Tibial nerve (tissue), 4 donors: ENCODE data around the gene PRKAR1B.

Experiments
- EP300 ChIP-seq, 2 donors: sonication (generic); formaldehyde crosslinking; IDR thresholded peaks; one replicate each; pipeline ENCODE4 v1.6.1; 2017; ENCODE audit warnings: antibody characterized with exemption in 2 of 2, mild to moderate bottlenecking in 1 of 2
- POLR2A ChIP-seq, 2 donors: fragments of 450-650 bp; IDR thresholded peaks; one replicate each; pipeline ENCODE4 v1.6.1; 2017; ENCODE audit warnings: antibody characterized with exemption in 2 of 2, mild to moderate bottlenecking in 2 of 2, moderate library complexity in 2 of 2
- TF ChIP-seq, protein P1 (sequence below), 5 experiments: fragments of 200-600 bp in 3 of 5; fragments of 450-650 bp in 2 of 5; sonication (generic) in 3 of 5; IDR thresholded peaks; one replicate each; pipeline ENCODE4 v1.5.1; 2016 to 2019; ENCODE audit warnings: antibody characterized with exemption in 5 of 5, mild to moderate bottlenecking in 3 of 5, moderate library complexity in 2 of 5

DNA sequence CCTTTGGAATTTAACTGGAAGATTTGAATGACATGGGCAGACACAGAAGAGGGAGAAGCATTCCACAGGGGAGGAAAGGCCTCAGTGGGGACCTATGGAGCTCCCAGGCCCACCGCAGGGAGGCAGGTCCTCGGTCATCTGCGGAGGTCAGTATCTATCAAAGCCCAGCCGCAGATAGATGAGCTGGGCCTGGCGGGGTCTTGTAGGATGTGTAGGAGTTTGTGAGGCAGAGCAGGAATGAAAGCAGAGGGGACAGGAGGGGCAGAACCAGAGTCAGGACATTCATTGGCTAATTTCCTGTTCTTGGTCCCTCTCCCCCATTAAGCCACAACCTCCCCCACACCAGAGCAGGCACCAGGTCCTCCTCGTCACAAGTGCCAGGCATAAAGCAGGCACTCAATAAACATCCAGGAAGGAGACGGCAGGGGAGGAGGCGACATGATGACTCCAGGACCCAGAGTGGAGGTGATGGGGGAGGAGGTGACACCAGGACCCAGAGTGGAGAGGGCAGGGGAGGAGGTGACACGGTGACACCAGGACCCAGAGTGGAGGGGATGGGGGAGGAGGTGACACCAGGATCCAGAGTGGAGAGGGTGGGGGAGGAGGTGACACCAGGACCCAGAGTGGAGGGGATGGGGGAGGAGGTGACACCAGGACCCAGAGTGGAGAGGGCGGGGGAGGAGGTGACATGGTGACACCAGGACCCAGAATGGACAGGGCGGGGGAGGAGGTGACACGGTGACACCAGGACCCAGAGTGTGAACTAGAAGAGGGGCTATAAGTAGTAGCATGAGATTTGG, 123.7 kb downstream of the PRKAR1B start:
- TF ChIP-seq, protein P1, sequence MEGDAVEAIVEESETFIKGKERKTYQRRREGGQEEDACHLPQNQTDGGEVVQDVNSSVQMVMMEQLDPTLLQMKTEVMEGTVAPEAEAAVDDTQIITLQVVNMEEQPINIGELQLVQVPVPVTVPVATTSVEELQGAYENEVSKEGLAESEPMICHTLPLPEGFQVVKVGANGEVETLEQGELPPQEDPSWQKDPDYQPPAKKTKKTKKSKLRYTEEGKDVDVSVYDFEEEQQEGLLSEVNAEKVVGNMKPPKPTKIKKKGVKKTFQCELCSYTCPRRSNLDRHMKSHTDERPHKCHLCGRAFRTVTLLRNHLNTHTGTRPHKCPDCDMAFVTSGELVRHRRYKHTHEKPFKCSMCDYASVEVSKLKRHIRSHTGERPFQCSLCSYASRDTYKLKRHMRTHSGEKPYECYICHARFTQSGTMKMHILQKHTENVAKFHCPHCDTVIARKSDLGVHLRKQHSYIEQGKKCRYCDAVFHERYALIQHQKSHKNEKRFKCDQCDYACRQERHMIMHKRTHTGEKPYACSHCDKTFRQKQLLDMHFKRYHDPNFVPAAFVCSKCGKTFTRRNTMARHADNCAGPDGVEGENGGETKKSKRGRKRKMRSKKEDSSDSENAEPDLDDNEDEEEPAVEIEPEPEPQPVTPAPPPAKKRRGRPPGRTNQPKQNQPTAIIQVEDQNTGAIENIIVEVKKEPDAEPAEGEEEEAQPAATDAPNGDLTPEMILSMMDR (IDR thresholded peaks at IDR 0.05), result no peak
- TF ChIP-seq POLR2A (IDR thresholded peaks at IDR 0.05) (no peak), EP300 (IDR thresholded peaks at IDR 0.05) (no peak)
